Measurements from ENCODE around the gene EXOC3L4. TPM values are rescaled to one million over a fixed set of nuclear protein-coding genes. Genes with fewer than 3 reads are reported as not detected.

EXOC3L4 gene
- total and polyA plus RNA-seq, 4 donors, result 24.0 to 77.8 (median 36.7) TPM

DNA sequence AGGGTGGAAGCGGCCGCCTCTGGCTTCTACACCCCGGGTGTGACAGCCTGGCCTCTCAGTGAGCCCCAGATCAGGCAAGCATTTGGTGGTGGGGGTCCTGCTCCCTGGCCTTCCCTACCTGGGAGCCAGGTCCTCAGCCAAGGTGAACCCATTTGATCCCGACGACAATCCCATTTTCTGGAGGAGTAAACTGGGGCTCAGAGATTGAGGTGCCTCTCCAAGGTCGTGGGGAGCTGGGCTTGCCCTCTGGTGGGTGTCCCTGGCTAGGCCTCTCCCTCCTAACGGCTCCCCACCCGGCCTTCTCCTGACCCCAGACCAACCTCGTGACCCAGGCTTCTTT is 2.7 kb upstream of the EXOC3L4 start:
- Histone ChIP-seq H3K27me3 (ENCODE audit: control insufficient read depth in 4 of 4, insufficient read depth in 4 of 4, low read length in 3 of 4) (no peaks in the 10 kb centered on the region), H3K27ac (ENCODE audit: low read depth in 1 of 2, low read length in 2 of 2) (no peak overlapping the region), H3K4me3 (ENCODE audit: low read depth in 1 of 3, low read length in 3 of 3) (peak overlapping the region in 2 of 3 donors; percentile 52 to 59), H3K9me3 (ENCODE audit: control insufficient read depth in 4 of 4, low read length in 3 of 4) (no peaks in the 10 kb centered on the region), H3K36me3 (ENCODE audit: control insufficient read depth in 4 of 4, insufficient read depth in 3 of 4, low read depth in 1 of 4, low read length in 3 of 4) (no peaks in the 10 kb centered on the region), H3K4me1 (ENCODE audit: control insufficient read depth in 4 of 4, insufficient read depth in 4 of 4, low read length in 3 of 4) (peaks cover 7 to 39% (median 20%) of the 10 kb centered on the region in 4 donors), H3K9ac (ENCODE audit: low read depth in 1 of 2, low read length in 2 of 2) (no peak overlapping the region)
- TF ChIP-seq TAF1 (conservative IDR thresholded peaks at IDR 0.05) (no peak), NR2F2 (IDR thresholded peaks at IDR 0.05) (no peak), JUND (IDR thresholded peaks at IDR 0.05) (no peak), HNF4G (IDR thresholded peaks at IDR 0.05) (no peak), RAD21 (IDR thresholded peaks at IDR 0.05) (no peak), HNF4A (conservative IDR thresholded peaks at IDR 0.05) (no peak), GABPA (IDR thresholded peaks at IDR 0.05 in 1 of 2, conservative IDR thresholded peaks at IDR 0.05 in 1 of 2) (no peak)
- TF ChIP-seq, protein P1, sequence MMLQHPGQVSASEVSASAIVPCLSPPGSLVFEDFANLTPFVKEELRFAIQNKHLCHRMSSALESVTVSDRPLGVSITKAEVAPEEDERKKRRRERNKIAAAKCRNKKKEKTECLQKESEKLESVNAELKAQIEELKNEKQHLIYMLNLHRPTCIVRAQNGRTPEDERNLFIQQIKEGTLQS (IDR thresholded peaks at IDR 0.05), result no peak
- TF ChIP-seq, protein P2, sequence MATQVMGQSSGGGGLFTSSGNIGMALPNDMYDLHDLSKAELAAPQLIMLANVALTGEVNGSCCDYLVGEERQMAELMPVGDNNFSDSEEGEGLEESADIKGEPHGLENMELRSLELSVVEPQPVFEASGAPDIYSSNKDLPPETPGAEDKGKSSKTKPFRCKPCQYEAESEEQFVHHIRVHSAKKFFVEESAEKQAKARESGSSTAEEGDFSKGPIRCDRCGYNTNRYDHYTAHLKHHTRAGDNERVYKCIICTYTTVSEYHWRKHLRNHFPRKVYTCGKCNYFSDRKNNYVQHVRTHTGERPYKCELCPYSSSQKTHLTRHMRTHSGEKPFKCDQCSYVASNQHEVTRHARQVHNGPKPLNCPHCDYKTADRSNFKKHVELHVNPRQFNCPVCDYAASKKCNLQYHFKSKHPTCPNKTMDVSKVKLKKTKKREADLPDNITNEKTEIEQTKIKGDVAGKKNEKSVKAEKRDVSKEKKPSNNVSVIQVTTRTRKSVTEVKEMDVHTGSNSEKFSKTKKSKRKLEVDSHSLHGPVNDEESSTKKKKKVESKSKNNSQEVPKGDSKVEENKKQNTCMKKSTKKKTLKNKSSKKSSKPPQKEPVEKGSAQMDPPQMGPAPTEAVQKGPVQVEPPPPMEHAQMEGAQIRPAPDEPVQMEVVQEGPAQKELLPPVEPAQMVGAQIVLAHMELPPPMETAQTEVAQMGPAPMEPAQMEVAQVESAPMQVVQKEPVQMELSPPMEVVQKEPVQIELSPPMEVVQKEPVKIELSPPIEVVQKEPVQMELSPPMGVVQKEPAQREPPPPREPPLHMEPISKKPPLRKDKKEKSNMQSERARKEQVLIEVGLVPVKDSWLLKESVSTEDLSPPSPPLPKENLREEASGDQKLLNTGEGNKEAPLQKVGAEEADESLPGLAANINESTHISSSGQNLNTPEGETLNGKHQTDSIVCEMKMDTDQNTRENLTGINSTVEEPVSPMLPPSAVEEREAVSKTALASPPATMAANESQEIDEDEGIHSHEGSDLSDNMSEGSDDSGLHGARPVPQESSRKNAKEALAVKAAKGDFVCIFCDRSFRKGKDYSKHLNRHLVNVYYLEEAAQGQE (IDR thresholded peaks at IDR 0.05), result no peak
- TF ChIP-seq, protein P3, sequence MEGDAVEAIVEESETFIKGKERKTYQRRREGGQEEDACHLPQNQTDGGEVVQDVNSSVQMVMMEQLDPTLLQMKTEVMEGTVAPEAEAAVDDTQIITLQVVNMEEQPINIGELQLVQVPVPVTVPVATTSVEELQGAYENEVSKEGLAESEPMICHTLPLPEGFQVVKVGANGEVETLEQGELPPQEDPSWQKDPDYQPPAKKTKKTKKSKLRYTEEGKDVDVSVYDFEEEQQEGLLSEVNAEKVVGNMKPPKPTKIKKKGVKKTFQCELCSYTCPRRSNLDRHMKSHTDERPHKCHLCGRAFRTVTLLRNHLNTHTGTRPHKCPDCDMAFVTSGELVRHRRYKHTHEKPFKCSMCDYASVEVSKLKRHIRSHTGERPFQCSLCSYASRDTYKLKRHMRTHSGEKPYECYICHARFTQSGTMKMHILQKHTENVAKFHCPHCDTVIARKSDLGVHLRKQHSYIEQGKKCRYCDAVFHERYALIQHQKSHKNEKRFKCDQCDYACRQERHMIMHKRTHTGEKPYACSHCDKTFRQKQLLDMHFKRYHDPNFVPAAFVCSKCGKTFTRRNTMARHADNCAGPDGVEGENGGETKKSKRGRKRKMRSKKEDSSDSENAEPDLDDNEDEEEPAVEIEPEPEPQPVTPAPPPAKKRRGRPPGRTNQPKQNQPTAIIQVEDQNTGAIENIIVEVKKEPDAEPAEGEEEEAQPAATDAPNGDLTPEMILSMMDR (IDR thresholded peaks at IDR 0.05; ENCODE audit: low read depth, low read length, missing input control), result no peak
- no peak for DNase-seq (ENCODE audit: low spot score)
- 49% methylated on average over 9 of the region's 9 CpGs for WGBS

DNA sequence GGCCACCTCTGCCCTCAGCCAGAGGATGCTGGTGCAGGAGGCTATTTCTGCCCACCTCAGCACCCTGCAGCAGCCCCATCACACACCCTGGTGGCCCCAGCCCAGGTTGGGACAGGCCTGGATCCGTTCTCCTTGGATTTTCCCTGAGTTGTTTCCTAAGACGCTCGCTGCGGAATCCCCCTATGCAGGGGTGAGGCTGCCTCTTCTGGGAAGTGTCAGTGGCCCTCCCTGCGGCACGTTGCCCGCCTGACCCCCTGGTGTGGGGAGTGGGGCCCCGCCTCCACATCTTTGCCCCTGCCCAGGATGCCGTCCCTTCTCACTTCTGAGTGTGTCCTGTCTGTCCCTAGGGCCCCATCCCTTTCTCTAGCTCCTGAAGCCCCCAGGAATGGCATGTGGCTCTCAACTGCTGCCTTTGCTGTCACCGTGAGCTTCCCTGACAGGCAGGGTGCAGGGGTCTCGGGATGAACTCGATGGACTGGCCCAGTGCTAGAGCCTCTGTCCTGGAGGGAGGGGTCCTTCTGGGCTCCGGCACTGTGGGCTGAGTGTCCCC is 594 bp upstream of the EXOC3L4 start:
- Histone ChIP-seq H3K27ac (ENCODE audit: low read depth in 1 of 2, low read length in 2 of 2) (peak overlapping the region; percentile 78 to 86), H3K9ac (ENCODE audit: low read depth in 1 of 2, low read length in 2 of 2) (no peak overlapping the region), H3K4me1 (ENCODE audit: control insufficient read depth in 4 of 4, insufficient read depth in 4 of 4, low read length in 3 of 4) (peaks cover 11 to 59% (median 35%) of the 10 kb centered on the region in 4 donors), H3K36me3 (ENCODE audit: control insufficient read depth in 4 of 4, insufficient read depth in 3 of 4, low read depth in 1 of 4, low read length in 3 of 4) (no peaks in the 10 kb centered on the region), H3K9me3 (ENCODE audit: control insufficient read depth in 4 of 4, low read length in 3 of 4) (no peaks in the 10 kb centered on the region), H3K27me3 (ENCODE audit: control insufficient read depth in 4 of 4, insufficient read depth in 4 of 4, low read length in 3 of 4) (no peaks in the 10 kb centered on the region), H3K4me3 (ENCODE audit: low read depth in 1 of 3, low read length in 3 of 3) (peak overlapping the region in 1 of 3 donors; percentile 58)
- no peak for TF ChIP-seq FOXA1 (IDR thresholded peaks at IDR 0.05)
- TF ChIP-seq RAD21 (IDR thresholded peaks at IDR 0.05), result no peak
- TF ChIP-seq RXRA (IDR thresholded peaks at IDR 0.05), result no peak
- TF ChIP-seq, protein P3 (IDR thresholded peaks at IDR 0.05; ENCODE audit: low read depth, low read length, missing input control), result no peak
- TF ChIP-seq TAF1 (conservative IDR thresholded peaks at IDR 0.05), result no peak
- TF ChIP-seq SP1 (IDR thresholded peaks at IDR 0.05), result no peak
- no peak for TF ChIP-seq YY1 (IDR thresholded peaks at IDR 0.05)
- TF ChIP-seq, protein P1 (IDR thresholded peaks at IDR 0.05), result no peak
- no peak for TF ChIP-seq JUND (IDR thresholded peaks at IDR 0.05)
- no peak for TF ChIP-seq GABPA (IDR thresholded peaks at IDR 0.05 in 1 of 2, conservative IDR thresholded peaks at IDR 0.05 in 1 of 2)
- 71% methylated on average over 13 of the region's 13 CpGs for WGBS
- DNase-seq (ENCODE audit: low spot score), result no peak

All from liver (tissue), 9 donors.